ENCODE results near the gene PAX8. TPM values are rescaled to one million over a fixed set of nuclear protein-coding genes. Genes with fewer than 3 reads are reported as not detected.
A peak's percentile ranks its signal among the peaks of the same experiment; 100 is the strongest.

PAX8 gene
- total and polyA plus RNA-seq, 2 of the 13 experiments (the other 11 are each of a cell fraction or from before 2014, with no cell fraction given), result 1.5 to 8.8 TPM

- no peak for TF ChIP-seq SNAPC4 (CRISPR knock-in tag; IDR thresholded peaks at IDR 0.05)
- TF ChIP-seq, protein P1, sequence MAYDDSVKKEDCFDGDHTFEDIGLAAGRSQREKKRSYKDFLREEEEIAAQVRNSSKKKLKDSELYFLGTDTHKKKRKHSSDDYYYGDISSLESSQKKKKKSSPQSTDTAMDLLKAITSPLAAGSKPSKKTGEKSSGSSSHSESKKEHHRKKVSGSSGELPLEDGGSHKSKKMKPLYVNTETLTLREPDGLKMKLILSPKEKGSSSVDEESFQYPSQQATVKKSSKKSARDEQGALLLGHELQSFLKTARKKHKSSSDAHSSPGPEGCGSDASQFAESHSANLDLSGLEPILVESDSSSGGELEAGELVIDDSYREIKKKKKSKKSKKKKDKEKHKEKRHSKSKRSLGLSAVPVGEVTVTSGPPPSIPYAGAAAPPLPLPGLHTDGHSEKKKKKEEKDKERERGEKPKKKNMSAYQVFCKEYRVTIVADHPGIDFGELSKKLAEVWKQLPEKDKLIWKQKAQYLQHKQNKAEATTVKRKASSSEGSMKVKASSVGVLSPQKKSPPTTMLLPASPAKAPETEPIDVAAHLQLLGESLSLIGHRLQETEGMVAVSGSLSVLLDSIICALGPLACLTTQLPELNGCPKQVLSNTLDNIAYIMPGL (CRISPR knock-in tag; IDR thresholded peaks at IDR 0.05; ENCODE audit: borderline replicate concordance in 1 of 2, low read depth in 1 of 2), result peak in 1 of 2 experiments; percentile 15; a peak in 1 of 4 replicates
- no peak for TF ChIP-seq ZNF530 (CRISPR knock-in tag; IDR thresholded peaks at IDR 0.05; ENCODE audit: low read depth)
- TF ChIP-seq ZNF224 (CRISPR knock-in tag; IDR thresholded peaks at IDR 0.05), result no peak
- peak; percentile 38; the same call in 1 of the 2 replicates for TF ChIP-seq NRL (CRISPR knock-in tag; IDR thresholded peaks at IDR 0.05; ENCODE audit: borderline replicate concordance)
- TF ChIP-seq ELF3 (CRISPR knock-in tag; IDR thresholded peaks at IDR 0.05), result peak; percentile 99
- TF ChIP-seq DNMT3B (CRISPR knock-in tag; conservative IDR thresholded peaks at IDR 0.05), result no peak; the same call in 1 of the 2 replicates
- no peak for TF ChIP-seq TRIM22 (IDR thresholded peaks at IDR 0.05)
- TF ChIP-seq, protein P2, sequence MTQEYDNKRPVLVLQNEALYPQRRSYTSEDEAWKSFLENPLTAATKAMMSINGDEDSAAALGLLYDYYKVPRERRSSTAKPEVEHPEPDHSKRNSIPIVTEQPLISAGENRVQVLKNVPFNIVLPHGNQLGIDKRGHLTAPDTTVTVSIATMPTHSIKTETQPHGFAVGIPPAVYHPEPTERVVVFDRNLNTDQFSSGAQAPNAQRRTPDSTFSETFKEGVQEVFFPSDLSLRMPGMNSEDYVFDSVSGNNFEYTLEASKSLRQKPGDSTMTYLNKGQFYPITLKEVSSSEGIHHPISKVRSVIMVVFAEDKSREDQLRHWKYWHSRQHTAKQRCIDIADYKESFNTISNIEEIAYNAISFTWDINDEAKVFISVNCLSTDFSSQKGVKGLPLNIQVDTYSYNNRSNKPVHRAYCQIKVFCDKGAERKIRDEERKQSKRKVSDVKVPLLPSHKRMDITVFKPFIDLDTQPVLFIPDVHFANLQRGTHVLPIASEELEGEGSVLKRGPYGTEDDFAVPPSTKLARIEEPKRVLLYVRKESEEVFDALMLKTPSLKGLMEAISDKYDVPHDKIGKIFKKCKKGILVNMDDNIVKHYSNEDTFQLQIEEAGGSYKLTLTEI (CRISPR knock-in tag; conservative IDR thresholded peaks at IDR 0.05), result no peak
- no peak; the same call in 1 of the 2 replicates for TF ChIP-seq ZNF383 (CRISPR knock-in tag; IDR thresholded peaks at IDR 0.05; ENCODE audit: borderline replicate concordance)
- peak; percentile 61; the same call in 1 of the 2 replicates for TF ChIP-seq NR2C2 (CRISPR knock-in tag; IDR thresholded peaks at IDR 0.05; ENCODE audit: borderline replicate concordance)
- TF ChIP-seq, protein P3, sequence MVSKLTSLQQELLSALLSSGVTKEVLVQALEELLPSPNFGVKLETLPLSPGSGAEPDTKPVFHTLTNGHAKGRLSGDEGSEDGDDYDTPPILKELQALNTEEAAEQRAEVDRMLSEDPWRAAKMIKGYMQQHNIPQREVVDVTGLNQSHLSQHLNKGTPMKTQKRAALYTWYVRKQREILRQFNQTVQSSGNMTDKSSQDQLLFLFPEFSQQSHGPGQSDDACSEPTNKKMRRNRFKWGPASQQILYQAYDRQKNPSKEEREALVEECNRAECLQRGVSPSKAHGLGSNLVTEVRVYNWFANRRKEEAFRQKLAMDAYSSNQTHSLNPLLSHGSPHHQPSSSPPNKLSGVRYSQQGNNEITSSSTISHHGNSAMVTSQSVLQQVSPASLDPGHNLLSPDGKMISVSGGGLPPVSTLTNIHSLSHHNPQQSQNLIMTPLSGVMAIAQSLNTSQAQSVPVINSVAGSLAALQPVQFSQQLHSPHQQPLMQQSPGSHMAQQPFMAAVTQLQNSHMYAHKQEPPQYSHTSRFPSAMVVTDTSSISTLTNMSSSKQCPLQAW (CRISPR knock-in tag; IDR thresholded peaks at IDR 0.05), result peak; percentile 57
- no peak for TF ChIP-seq TGIF2 (CRISPR knock-in tag; IDR thresholded peaks at IDR 0.05)
- TF ChIP-seq ERF (CRISPR knock-in tag; IDR thresholded peaks at IDR 0.05), result peak; percentile 64
Measured at GRCh38 chr2:113218283-113219091, 60.2 kb downstream of the PAX8 start (continued).
